Measurements from ENCODE around the gene CGB2.
"Not testable (repeated sequence)": the region's sequence is repeated elsewhere in the genome, so short reads cannot be mapped to it uniquely, and the experiment has no call there.

The CGB2 gene

DNA sequence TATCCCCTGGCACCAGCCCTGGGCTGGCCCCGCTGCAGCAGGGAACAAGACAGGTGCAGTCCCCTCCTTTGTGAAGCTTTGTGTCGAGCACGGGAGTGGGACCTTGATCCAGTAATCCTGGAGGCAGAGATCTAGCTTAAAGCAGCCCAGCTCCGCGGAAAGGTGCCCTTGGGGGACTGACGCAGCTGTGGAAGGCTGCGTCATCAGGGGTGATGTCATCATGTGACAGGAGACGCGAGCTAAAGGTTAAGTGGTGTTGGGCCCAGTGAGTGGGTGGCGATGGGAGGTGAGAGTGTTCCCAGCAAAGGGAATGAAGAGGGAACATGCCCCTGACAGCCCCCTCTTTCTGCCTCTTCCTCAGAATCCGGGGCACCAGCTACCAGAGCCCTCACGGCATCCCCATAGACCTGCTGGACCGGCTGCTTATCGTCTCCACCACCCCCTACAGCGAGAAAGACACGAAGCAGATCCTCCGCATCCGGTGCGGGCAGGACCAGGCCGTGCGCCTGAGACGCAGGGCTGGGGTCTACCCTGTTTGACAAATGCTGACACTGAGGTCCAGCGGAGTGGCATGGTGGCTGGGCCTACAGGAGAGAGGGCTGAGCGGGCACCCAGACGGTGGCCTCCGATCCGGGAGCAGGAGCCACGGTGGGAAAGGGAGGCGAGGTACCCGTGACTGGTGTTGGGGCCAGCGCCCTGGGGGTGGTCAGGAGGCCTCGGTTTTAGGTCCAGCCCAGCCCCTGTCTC is 17.4 kb upstream of the CGB2 start:
- no peaks in the 10 kb centered on the region for H3K9me3 ChIP-seq
- TF ChIP-seq CTCF (IDR thresholded peaks at IDR 0.05; ENCODE audit: low read depth, low read length), result no peak
- H3K27me3 ChIP-seq, result no peaks in the 10 kb centered on the region
- peaks cover 2% of the 10 kb centered on the region for H3K4me1 ChIP-seq
- no peak for DNase-seq
- peaks cover 46% of the 10 kb centered on the region for H3K36me3 ChIP-seq
- no peak overlapping the region for H3K4me3 ChIP-seq (ENCODE audit: low read depth, low read length)

DNA sequence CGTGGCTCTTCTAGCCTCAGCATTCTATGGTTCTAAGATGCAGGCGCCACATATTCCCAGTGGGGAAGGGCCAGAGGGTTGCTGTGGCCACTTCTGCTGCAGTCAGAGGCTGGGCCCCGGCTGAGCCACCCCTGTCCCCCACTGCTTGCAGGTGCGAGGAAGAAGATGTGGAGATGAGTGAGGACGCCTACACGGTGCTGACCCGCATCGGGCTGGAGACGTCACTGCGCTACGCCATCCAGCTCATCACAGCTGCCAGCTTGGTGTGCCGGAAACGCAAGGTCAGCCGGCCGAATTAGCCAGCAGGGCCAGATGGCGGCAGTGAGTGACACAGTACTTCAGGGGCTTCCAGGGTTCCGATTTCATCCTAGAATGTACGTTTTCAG is 16.8 kb upstream of the CGB2 start:
- Histone ChIP-seq H3K27me3 (no peaks in the 10 kb centered on the region), H3K36me3 (peaks cover 40% of the 10 kb centered on the region), H3K4me1 (peaks cover 5% of the 10 kb centered on the region), H3K9me3 (no peaks in the 10 kb centered on the region), H3K4me3 (ENCODE audit: low read depth, low read length) (no peak overlapping the region)
- no peak for TF ChIP-seq CTCF (IDR thresholded peaks at IDR 0.05; ENCODE audit: low read depth, low read length)
- no peak for DNase-seq

DNA sequence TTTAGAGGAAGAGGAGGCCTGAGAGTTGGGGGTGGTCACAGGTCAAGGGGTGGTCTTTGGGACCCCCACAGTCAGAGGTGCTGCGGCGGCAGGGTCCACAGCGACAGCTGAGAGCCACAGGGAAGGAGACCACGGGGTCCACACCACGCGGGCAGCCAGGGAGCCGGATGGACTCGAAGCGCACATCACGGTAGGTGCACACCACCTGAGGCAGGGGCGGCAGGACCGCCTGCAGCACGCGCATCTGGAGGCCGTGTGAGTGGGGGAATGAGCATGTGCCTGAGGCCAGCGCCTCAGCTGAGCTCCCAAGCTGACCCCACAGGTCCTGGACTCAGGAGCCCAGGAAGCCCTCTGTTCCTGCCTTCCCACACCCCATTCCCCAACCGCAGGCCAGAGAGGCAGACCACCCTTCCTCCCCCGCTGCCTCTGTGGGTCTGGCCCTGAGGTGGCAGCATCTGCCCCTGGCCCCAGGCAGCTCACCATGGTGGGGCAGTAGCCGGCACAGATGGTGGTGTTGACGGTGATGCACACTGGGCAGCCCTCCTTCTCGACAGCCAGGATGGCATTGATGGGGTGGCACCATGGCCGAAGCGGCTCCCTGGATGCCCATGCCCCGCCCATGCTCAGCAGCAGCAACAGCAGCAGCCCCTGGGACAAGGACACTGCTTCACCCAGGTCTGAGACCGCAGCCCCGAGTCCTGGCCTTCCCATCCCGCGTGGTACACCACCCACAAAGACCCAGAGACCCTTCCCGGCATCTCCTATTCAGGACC is 15.4 kb upstream of the CGB2 start:
- DNase-seq, result no peak
- H3K27me3 ChIP-seq, result no peaks in the 10 kb centered on the region
- peaks cover 12% of the 10 kb centered on the region for H3K4me1 ChIP-seq
- H3K9me3 ChIP-seq, result no peaks in the 10 kb centered on the region
- no peak overlapping the region for H3K4me3 ChIP-seq (ENCODE audit: low read depth, low read length)
- peaks cover 29% of the 10 kb centered on the region for H3K36me3 ChIP-seq
- no peak for TF ChIP-seq CTCF (IDR thresholded peaks at IDR 0.05; ENCODE audit: low read depth, low read length)

DNA sequence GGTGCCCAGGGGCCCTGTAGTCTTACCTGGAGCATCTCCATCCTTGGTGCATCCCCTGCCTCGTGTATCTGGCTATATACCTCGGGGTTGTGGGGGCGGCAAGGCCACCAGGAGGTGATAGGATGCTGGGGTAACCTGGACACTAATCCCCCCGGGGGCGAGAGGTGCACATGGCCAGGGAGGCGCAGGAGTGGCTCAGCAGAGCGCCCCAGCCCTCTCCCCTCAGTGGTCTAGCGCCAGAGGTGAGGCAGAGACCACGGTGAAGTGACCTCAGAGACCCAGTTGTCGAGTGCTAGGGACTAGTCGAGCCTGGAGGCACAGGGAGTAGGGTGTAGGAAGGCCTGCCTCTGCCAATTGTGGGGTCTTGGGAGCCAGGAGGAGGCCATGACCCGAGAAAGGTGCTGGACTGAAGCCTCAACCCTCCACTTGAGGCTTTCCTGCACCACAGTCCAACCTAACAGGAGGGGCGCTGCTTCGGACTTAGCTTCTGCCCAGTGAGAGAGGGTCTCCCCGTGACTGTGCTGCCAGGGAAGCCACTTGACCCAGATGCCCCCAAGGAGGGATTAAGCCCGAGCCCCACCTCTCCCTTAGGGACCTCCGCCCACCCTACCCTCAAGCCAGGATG is 14.5 kb upstream of the CGB2 start, which contains the start of gene LHB:
Gene LHB, minus strand, starts transcription at position 51 of the 625 bp plus-strand sequence. Its CDS starts 10 bp downstream, at position 41.
- peaks cover 12% of the 10 kb centered on the region for H3K4me1 ChIP-seq
- H3K4me3 ChIP-seq (ENCODE audit: low read depth, low read length), result peak within 1 kb of the TSS; percentile 62
- TF ChIP-seq CTCF (IDR thresholded peaks at IDR 0.05; ENCODE audit: low read depth, low read length), result no peak
- DNase-seq, result no peak
- peaks cover 21% of the 10 kb centered on the region for H3K36me3 ChIP-seq
- no peaks in the 10 kb centered on the region for H3K9me3 ChIP-seq
- H3K27me3 ChIP-seq, result no peaks in the 10 kb centered on the region

- H3K4me1 ChIP-seq, result peaks cover 12% of the 10 kb centered on the region
- DNase-seq, result peak; percentile 83
- no peaks in the 10 kb centered on the region for H3K9me3 ChIP-seq
- peak overlapping the region; percentile 62 for H3K4me3 ChIP-seq (ENCODE audit: low read depth, low read length)
- no peaks in the 10 kb centered on the region for H3K27me3 ChIP-seq
- H3K36me3 ChIP-seq, result peaks cover 17% of the 10 kb centered on the region
- TF ChIP-seq CTCF (IDR thresholded peaks at IDR 0.05; ENCODE audit: low read depth, low read length), result peak; percentile 45
Observed at GRCh38 chr19:49017666-49018351, 13.9 kb upstream of the CGB2 start.

- H3K9me3 ChIP-seq, H3K27me3 ChIP-seq, DNase-seq: not testable (repeated sequence)
- Histone ChIP-seq H3K4me1 (peaks cover 12% of the 10 kb centered on the region), H3K36me3 (peaks cover 17% of the 10 kb centered on the region), H3K4me3 (ENCODE audit: low read depth, low read length) (peak overlapping the region; percentile 62)
Observed at GRCh38 chr19:49018388-49019241, 13.1 kb upstream of the CGB2 start.

Data from BE2C (cell line).